MM.1S (cell line): ENCODE measurements around the gene PCDH9.

Experiments
- DNase-seq: peaks from one replicate; pipeline ENCODE4 v3.0.0-alpha.2; 2015
- H2AFZ ChIP-seq: fragments of 300-600 bp; sonication (generic); 2 replicates; pipeline ENCODE4 v1.6.0; 2016; ENCODE audit warnings: antibody characterized with exemption, low read length
- H3F3A ChIP-seq: fragments of 300-600 bp; sonication (generic); 2 replicates; pipeline ENCODE4 v1.6.1; 2016; ENCODE audit warnings: mild to moderate bottlenecking, antibody characterized with exemption, low read length, moderate library complexity, mixed read lengths; ENCODE audit not compliant: insufficient read depth
- H3K27ac ChIP-seq: fragments of 300-600 bp; sonication (generic); 2 replicates; pipeline ENCODE4 v1.5.1; 2016; ENCODE audit warnings: mild to moderate bottlenecking, low read length
- H3K27me3 ChIP-seq: fragments of 300-600 bp; sonication (generic); replicated peaks from 2 replicates; pipeline ENCODE4 v1.6.0; 2016; ENCODE audit warnings: low read length; ENCODE audit not compliant: insufficient read depth
- H3K36me3 ChIP-seq: fragments of 300-600 bp; sonication (generic); replicated peaks from 2 replicates; pipeline ENCODE4 v1.6.1; 2016; ENCODE audit warnings: mild to moderate bottlenecking, low read length, mixed read lengths; ENCODE audit not compliant: insufficient read depth
- H3K4me1 ChIP-seq: fragments of 300-600 bp; sonication (generic); 2 replicates; pipeline ENCODE4 v1.6.1; 2016; ENCODE audit warnings: low read length, mixed read lengths
- H3K4me2 ChIP-seq: fragments of 300-600 bp; sonication (generic); 2 replicates; pipeline ENCODE4 v1.6.0; 2016; ENCODE audit warnings: low read depth, low read length
- H3K4me3 ChIP-seq: fragments of 300-600 bp; sonication (generic); 2 replicates; pipeline ENCODE4 v1.5.1; 2016; ENCODE audit warnings: low read length, mixed read lengths
- H3K79me2 ChIP-seq: fragments of 300-600 bp; sonication (generic); 2 replicates; pipeline ENCODE4 v1.6.1; 2016; ENCODE audit warnings: mixed run types, low read length, mixed read lengths
- H3K9ac ChIP-seq: fragments of 300-600 bp; sonication (generic); 2 replicates; pipeline ENCODE4 v1.6.1; 2016; ENCODE audit warnings: low read length, mixed read lengths
- H3K9me2 ChIP-seq: fragments of 300-600 bp; sonication (generic); replicated peaks from 2 replicates; pipeline ENCODE4 v1.6.1; 2016; ENCODE audit warnings: mild to moderate bottlenecking, low read length, mixed read lengths; ENCODE audit not compliant: insufficient read depth
- H3K9me3 ChIP-seq: fragments of 300-600 bp; sonication (generic); replicated peaks from 2 replicates; pipeline ENCODE4 v1.6.1; 2016; ENCODE audit warnings: mild to moderate bottlenecking, low read length, mixed read lengths; ENCODE audit not compliant: insufficient read depth
- H4K20me1 ChIP-seq: fragments of 300-600 bp; sonication (generic); 2 replicates; pipeline ENCODE4 v1.6.1; 2016; ENCODE audit warnings: mild to moderate bottlenecking, low read length, moderate library complexity, mixed read lengths; ENCODE audit not compliant: insufficient read depth
- CTCF ChIP-seq: fragments of 300-600 bp; sonication (generic); IDR thresholded peaks from 2 replicates; pipeline ENCODE4 v1.5.1; 2016; ENCODE audit warnings: antibody characterized with exemption, low read length, mixed read lengths
- EZH2 ChIP-seq: fragments of 300-600 bp; sonication (generic); optimal IDR thresholded peaks from 2 replicates; pipeline ENCODE3; 2017; ENCODE audit warnings: low read depth, mild to moderate bottlenecking, antibody characterized with exemption, low read length, mixed read lengths
- EZH2phosphoT487 ChIP-seq: fragments of 300-600 bp; sonication (generic); IDR thresholded peaks from 2 replicates; pipeline ENCODE4 v1.6.1; 2018; ENCODE audit warnings: antibody characterized with exemption, low read length

Gene PCDH9

GRCh38 chr13:66430269-66430668 lies 799.9 kb downstream of the PCDH9 start:
- Histone ChIP-seq H3K36me3 (no peaks in the 10 kb centered on the region), H3K27me3 (no peaks in the 10 kb centered on the region), H3F3A (no peaks in the 10 kb centered on the region), H3K4me2 (no peak overlapping the region), H3K4me1 (no peaks in the 10 kb centered on the region), H3K4me3 (no peak overlapping the region), H3K27ac (no peak overlapping the region), H3K9me3 (no peaks in the 10 kb centered on the region), H3K9me2 (no peaks in the 10 kb centered on the region), H3K79me2 (no peaks in the 10 kb centered on the region), H2AFZ (no peak overlapping the region), H4K20me1 (no peaks in the 10 kb centered on the region), H3K9ac (no peak overlapping the region)
- TF ChIP-seq EZH2, result no peak
- TF ChIP-seq CTCF, result no peak
- no peak for TF ChIP-seq EZH2phosphoT487
- no peak for DNase-seq

- Histone ChIP-seq H3K36me3 (no peaks in the 10 kb centered on the region), H3K9me3 (no peaks in the 10 kb centered on the region), H3K27me3 (no peaks in the 10 kb centered on the region), H2AFZ (no peak overlapping the region), H3K9me2 (no peaks in the 10 kb centered on the region), H3K4me2 (no peak overlapping the region), H3K79me2 (no peaks in the 10 kb centered on the region), H3K4me3 (no peak overlapping the region), H3K9ac (no peak overlapping the region), H3K27ac (no peak overlapping the region), H3K4me1 (no peaks in the 10 kb centered on the region), H4K20me1 (no peaks in the 10 kb centered on the region), H3F3A (no peaks in the 10 kb centered on the region)
- no peak for TF ChIP-seq EZH2phosphoT487
- TF ChIP-seq CTCF, result no peak
- TF ChIP-seq EZH2, result no peak
- DNase-seq, result no peak
Measured at GRCh38 chr13:66429156-66429555, 801.0 kb downstream of the PCDH9 start.

GRCh38 chr13:66427458-66427861 lies 802.7 kb downstream of the PCDH9 start:
- Histone ChIP-seq H3K27ac (no peak overlapping the region), H3K9me2 (no peaks in the 10 kb centered on the region), H2AFZ (no peak overlapping the region), H3K36me3 (no peaks in the 10 kb centered on the region), H3F3A (no peaks in the 10 kb centered on the region), H3K27me3 (no peaks in the 10 kb centered on the region), H3K4me2 (no peak overlapping the region), H3K79me2 (no peaks in the 10 kb centered on the region), H3K4me1 (no peaks in the 10 kb centered on the region), H4K20me1 (no peaks in the 10 kb centered on the region), H3K9me3 (no peaks in the 10 kb centered on the region), H3K4me3 (no peak overlapping the region), H3K9ac (no peak overlapping the region)
- DNase-seq, result no peak
- TF ChIP-seq CTCF (no peak), EZH2phosphoT487 (no peak), EZH2 (no peak)
